NCI-H1436 (cell line): ENCODE measurements around the gene CEP131.

Experiments used
- DNase-seq: peaks from one replicate; lab custom pipeline; 2025; lab: John Stamatoyannopoulos, UW

The CEP131 gene

DNA sequence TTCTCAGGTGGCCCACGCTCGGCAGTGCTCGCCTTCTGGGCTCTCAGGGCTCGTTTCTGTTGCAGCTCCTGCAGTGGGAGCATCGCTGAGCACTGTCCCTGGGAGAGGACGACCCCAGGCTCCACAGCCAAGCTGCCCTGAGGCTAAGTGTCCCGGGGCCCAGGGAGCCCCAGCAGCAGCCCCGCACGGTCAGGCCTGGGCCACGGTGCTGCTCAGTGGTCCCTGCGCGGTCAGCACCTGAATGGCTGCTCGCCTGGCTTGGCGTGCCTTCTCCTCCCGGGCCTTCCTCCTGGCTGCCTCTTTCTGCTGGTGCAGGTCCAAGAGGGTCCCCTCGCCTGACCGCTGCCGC lies 23.3 kb downstream of the CEP131 start:
- DNase-seq: no peak

DNA sequence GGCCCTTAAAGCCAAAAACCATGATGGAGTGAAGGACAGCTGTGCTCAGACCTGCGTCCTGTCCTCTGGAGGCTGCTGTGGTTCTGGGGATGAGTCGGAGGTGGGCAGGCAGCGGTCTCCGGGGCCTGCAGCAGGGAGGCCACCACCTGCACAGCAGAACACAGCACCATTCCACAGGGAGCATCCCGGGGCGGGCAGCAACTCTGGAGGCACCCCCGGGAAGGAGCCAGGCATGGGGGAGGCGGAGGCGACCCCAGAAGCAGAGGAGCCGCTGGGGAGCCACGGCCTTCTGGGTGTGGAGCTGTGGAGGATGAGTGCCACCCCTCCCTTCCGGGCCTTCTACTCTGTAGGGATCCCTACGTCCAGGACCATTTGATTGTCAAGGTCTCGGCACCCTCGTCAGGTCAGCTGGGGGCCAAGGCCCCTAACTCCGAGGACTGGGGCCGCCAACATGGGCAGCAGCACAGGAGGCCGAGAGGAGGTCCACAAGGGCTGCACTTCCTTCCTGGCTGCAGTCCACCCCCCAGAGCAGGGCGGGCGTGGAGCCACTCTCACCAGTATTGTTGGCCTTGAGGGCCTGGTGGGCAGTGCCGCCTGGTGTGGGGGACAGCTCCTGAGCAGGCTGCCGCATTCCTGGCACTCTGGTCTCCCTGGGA lies 23.8 kb downstream of the CEP131 start:
- DNase-seq: no peak

GRCh38 chr17:81197831-81198490 lies 24.8 kb downstream of the CEP131 start:
- DNase-seq: no peak

DNA sequence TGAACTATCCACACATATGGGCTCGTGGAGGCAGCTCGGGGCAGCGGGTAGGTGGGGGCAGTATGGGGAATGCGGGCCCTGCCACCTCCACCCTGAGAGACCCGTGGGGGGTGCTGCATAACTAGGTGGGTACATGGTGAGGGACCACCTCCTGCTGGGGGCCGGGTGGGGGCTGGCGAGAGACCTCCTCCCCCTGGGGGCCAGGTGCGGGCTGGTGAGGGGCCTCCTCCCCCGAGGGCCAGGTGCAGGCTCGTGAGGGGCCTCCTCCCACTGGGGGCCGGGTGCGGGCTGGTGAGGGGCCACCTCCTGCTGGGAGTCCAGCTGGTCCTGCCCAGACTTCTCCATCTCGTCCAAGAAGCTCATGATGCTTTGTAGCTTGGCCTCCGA lies 25.4 kb downstream of the CEP131 start:
- DNase-seq: no peak

GRCh38 chr17:81196505-81197408 lies 26.0 kb downstream of the CEP131 start:
- DNase-seq: no peak

GRCh38 chr17:81195941-81196495 lies 26.7 kb downstream of the CEP131 start:
- DNase-seq: no peak

- no peak for DNase-seq
These were observed 27.5 kb downstream of the CEP131 start for GRCh38 chr17:81194941-81195901.

- no peak for DNase-seq
These were observed 28.5 kb downstream of the CEP131 start for GRCh38 chr17:81194225-81194760.

DNA sequence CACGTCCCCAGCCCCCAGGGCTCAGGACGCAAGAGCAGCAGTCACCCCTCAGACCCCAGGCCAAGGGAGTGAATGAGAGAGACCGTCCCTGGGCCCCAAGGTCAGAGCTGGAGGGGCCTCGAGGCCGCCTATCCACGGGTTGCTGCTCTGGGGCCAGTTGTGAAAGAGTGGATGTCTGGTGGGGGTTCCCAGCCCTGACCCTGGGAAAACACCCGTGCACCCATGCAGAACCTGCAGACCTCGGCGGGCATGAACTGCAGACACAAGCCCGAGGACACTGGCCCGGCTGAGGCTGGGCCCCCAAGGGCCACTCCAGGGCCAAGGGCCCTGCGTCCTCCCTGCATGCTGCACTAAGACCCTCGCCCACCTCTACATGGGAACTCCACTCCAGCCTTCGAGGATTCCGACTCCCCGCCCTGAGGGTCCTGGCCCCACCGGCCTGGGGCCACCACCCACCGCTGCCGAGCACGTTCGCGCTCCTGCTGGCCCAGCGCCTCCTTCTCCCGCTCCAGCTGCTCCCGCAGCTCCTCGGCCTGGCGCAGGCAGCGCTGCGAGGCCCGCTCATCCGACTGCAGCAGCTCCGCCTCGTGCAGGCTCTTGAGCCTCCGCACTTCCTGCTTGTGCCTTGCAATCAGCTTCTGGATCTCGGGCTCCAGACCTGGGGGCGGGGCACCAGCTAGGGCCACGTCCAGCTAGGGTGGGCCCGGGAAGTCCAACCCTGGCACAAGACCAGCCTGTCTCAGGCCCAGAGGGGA lies 29.1 kb downstream of the CEP131 start:
- DNase-seq: no peak

DNA sequence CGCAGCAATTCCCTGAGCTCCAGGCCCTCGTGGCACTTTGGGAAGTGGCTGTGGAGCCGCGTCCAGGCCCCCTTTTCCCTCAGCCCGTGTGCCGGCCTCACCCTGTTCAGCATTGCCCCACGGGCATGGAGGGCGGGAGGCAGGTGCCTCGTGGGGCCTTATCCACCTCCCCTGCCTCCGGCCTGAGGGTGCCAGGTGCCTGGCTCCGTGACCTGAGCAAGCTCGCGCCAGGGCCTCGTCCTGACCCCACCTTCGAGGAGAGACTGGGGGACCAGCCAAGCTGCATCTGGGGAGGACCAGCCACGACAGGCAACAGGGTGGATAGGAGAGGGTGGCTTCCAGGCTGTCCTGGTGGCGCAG lies 29.7 kb downstream of the CEP131 start:
- DNase-seq: no peak

DNA sequence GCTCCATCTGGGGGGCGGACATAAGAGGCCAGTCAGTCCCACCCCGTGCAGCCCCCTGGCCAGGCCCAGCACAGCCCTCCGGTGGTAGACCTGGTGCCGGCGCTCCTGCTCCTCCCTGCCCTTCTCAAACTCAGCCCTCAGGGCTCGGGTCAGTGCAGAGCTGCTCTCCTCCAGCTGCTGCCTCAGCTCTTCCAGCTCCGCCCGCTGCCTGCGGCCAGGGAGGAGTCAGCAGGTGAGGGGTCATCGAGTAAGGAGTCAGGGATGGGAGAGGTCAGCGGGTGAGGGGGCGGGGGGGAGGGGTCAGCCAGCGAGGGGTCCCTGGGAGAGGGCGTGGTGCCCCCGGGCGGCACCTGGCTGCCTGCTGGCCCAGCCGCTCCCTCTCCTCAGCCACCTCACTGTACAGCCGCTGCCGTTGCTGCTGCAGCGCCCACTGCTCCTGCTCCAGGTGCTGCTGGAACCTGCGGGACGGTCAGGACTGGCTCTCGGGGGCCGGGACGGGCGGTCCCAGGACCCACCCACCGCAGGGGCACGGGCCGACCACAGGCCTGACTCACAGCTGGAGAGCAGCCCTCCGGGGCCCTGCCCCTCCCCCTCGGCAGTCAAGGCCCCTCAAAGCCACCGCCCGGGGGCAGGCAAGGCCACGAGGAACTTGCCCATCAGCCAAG lies 30.2 kb downstream of the CEP131 start:
- DNase-seq: no peak

DNA sequence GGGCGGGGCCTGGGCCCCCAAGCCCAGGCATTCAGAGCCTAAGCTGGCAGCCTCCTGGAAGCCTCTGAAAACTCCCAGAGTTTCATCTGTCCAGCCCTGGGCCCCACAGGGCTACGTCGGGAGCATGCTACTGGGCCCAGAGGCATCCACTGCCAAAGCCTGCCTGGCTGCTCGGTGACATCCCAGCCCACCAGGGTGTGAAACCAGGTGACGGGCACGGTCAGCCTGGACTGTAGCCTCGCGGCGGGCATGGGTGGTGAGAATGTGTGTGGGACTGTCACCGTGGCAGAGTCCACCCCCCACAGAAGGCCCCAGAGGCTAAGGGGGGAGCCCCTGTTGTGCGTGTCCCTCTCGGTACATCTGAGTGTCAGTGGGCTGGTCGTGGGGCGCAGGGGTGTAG lies 31.1 kb downstream of the CEP131 start:
- no peak for DNase-seq

GRCh38 chr17:81191116-81191515 lies 31.6 kb downstream of the CEP131 start:
- DNase-seq: no peak

DNA sequence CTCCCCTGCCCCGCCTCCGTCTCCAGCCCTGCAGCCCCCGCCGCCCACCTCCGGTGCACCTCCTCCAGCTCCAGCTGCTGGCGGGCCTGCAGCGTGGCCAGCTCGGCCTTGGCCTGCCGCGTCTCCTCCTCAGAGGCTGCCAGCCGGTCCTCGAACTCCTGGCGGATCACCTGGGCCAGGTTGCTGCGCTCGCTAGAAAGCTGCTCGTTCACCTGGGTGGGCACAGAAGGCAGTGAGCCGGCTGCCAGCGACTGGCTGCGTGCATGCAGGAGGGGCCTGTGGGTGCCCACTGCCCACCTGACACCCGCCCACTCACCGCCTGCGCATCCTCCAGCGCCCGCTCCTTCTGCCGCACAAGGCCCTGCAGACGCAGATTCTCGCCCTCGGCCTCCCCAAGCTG lies 32.2 kb downstream of the CEP131 start:
- no peak for DNase-seq

DNA sequence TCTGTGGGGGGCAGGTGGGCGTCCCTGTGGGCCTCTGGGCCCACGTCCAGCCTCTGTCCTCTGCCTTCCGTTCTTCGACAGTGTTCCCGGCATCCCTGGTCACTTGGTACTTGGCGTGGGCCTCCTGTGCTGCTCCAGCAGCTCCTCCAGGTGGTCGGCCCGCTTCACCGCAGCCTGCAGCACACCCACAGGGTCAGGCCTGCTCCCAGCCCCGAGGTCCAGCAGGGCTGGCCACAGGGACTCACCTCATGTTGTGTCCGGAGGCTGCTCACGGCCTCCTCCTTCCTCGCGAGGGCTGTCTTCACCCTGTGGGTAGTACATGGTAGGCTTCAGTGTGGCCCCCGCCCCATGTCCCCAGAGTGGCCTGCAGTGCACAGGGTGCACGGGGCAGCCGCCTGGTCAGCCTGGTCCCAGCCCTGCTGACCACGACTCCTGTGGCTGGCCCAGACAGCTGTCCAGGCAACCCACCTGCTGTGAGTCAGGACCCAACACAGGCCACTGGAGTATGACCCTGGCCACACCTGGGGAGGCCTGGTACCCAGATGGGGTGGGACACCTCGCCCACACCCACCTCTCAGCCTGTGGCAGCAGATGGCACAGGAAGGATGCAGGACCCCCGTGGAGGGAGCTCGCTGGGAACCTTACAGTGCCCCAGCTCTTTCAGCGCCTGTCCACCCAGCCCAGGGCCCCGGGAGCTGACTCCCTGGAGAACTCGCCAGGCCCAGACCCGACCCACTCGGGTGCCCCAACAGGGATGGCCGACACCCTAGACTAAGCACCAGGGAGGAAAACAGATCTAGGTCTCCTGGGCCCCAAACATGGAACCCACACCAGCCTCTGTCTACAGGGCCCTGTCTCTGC lies 32.9 kb downstream of the CEP131 start:
- DNase-seq: no peak

GRCh38 chr17:81189016-81189415 lies 33.7 kb downstream of the CEP131 start:
- DNase-seq: no peak

DNA sequence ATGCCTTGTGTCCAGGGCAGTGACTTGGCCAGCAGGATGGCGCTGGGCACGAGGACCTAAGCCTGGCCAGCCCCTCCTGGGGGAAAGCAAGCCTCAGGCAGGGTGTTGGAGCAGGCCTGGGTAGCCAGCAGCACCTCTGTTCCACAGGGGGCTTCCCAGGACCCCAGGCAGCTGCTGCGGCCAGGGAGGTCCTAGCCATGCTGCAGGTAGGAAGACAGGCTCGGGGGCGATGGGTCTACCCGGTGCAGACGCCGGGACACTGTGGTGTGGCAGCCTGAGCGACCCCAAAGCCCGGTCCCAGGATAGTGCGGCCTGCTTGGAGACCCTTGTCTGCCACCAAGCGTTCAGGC lies 34.3 kb downstream of the CEP131 start:
- DNase-seq: no peak

- DNase-seq: no peak
These were observed 34.9 kb downstream of the CEP131 start for GRCh38 chr17:81187586-81188490.
